Measurements from ENCODE around the gene CEACAM18.
A peak's percentile ranks its signal among the peaks of the same experiment; 100 is the strongest.
"Not testable (repeated sequence)": the region's sequence is repeated elsewhere in the genome, so short reads cannot be mapped to it uniquely, and the experiment has no call there.

CEACAM18 gene

GRCh38 chr19:51460164-51460992, 18.0 kb upstream of the CEACAM18 start:
- no peak for DNase-seq (ENCODE audit: low read depth in 2 of 2, low spot score in 1 of 2)

- no peak for DNase-seq (ENCODE audit: low read depth in 2 of 2, low spot score in 1 of 2)
These were observed 16.6 kb upstream of the CEACAM18 start for GRCh38 chr19:51461723-51462161.

- no peak for DNase-seq (ENCODE audit: low read depth in 2 of 2, low spot score in 1 of 2)
These were observed 16.1 kb upstream of the CEACAM18 start for GRCh38 chr19:51462276-51462675.

- DNase-seq (ENCODE audit: low read depth in 2 of 2, low spot score in 1 of 2), result no peak
These were observed 15.7 kb upstream of the CEACAM18 start for GRCh38 chr19:51462681-51463080.

- DNase-seq (ENCODE audit: low read depth in 2 of 2, low spot score in 1 of 2), result not testable (repeated sequence)
These were observed 14.3 kb upstream of the CEACAM18 start for GRCh38 chr19:51463976-51464581.

GRCh38 chr19:51466723-51467122, 11.6 kb upstream of the CEACAM18 start:
- no peak for DNase-seq (ENCODE audit: low read depth in 2 of 2, low spot score in 1 of 2)

- DNase-seq (ENCODE audit: low read depth in 2 of 2, low spot score in 1 of 2), result no peak
These were observed 10.3 kb upstream of the CEACAM18 start for GRCh38 chr19:51467864-51468544.

GRCh38 chr19:51468545-51468920, 9.8 kb upstream of the CEACAM18 start:
- DNase-seq (ENCODE audit: low read depth in 2 of 2, low spot score in 1 of 2), result no peak

GRCh38 chr19:51469162-51469561, 9.2 kb upstream of the CEACAM18 start:
- DNase-seq (ENCODE audit: low read depth in 2 of 2, low spot score in 1 of 2), result no peak

GRCh38 chr19:51469629-51470028, 8.7 kb upstream of the CEACAM18 start:
- no peak for DNase-seq (ENCODE audit: low read depth in 2 of 2, low spot score in 1 of 2)

GRCh38 chr19:51470966-51471365, 7.4 kb upstream of the CEACAM18 start:
- no peak for DNase-seq (ENCODE audit: low read depth in 2 of 2, low spot score in 1 of 2)

- no peak for DNase-seq (ENCODE audit: low read depth in 2 of 2, low spot score in 1 of 2)
These were observed 6.8 kb upstream of the CEACAM18 start for GRCh38 chr19:51471527-51471926.

GRCh38 chr19:51472607-51473006, 5.7 kb upstream of the CEACAM18 start:
- DNase-seq (ENCODE audit: low read depth in 2 of 2, low spot score in 1 of 2), result no peak

GRCh38 chr19:51473009-51473707, 5.2 kb upstream of the CEACAM18 start:
- DNase-seq (ENCODE audit: low read depth in 2 of 2, low spot score in 1 of 2), result peak; percentile 70 to 96

GRCh38 chr19:51476164-51476563, 2.2 kb upstream of the CEACAM18 start:
- DNase-seq (ENCODE audit: low read depth in 2 of 2, low spot score in 1 of 2), result no peak

- DNase-seq (ENCODE audit: low read depth in 2 of 2, low spot score in 1 of 2), result no peak
These were observed 995 bp upstream of the CEACAM18 start for GRCh38 chr19:51477344-51477743.

- peak in 1 of 2 donors; percentile 27 for DNase-seq (ENCODE audit: low read depth in 2 of 2, low spot score in 1 of 2)
These were observed 1.4 kb downstream of the CEACAM18 start for GRCh38 chr19:51479531-51480331.

GRCh38 chr19:51480590-51480989, 2.3 kb downstream of the CEACAM18 start:
- DNase-seq (ENCODE audit: low read depth in 2 of 2, low spot score in 1 of 2), result no peak

GRCh38 chr19:51485960-51486660, 7.8 kb downstream of the CEACAM18 start:
- no peak for DNase-seq (ENCODE audit: low read depth in 2 of 2, low spot score in 1 of 2)

GRCh38 chr19:51488491-51488890, 10.2 kb downstream of the CEACAM18 start:
- DNase-seq (ENCODE audit: low read depth in 2 of 2, low spot score in 1 of 2), result no peak
